Measurements from ENCODE around the gene MGAT4B.
A peak's percentile ranks its signal among the peaks of the same experiment; 100 is the strongest.
"Not testable (repeated sequence)": the region's sequence is repeated elsewhere in the genome, so short reads cannot be mapped to it uniquely, and the experiment has no call there.

Gene MGAT4B

GRCh38 chr5:179794575-179794974 is 12.1 kb downstream of the MGAT4B start:
- no peak for DNase-seq (ENCODE audit: low read depth)

GRCh38 chr5:179794171-179794570 is 12.5 kb downstream of the MGAT4B start:
- DNase-seq (ENCODE audit: low read depth) = no peak

- DNase-seq (ENCODE audit: low read depth) = peak; percentile 81
Measured at GRCh38 chr5:179793468-179794139, 13.1 kb downstream of the MGAT4B start, which contains the start of gene LTC4S. Gene LTC4S (plus strand): TSS chr5:179793986. CDS start chr5:179794081, 95 bp downstream.

GRCh38 chr5:179792612-179793467 is 13.8 kb downstream of the MGAT4B start:
- no peak for DNase-seq (ENCODE audit: low read depth)

GRCh38 chr5:179791881-179792611 is 14.6 kb downstream of the MGAT4B start:
- DNase-seq (ENCODE audit: low read depth) = no peak

- not testable (repeated sequence) for DNase-seq (ENCODE audit: low read depth)
Measured at GRCh38 chr5:179789278-179789677, 17.4 kb downstream of the MGAT4B start.

GRCh38 chr5:179788193-179788854 is 18.3 kb downstream of the MGAT4B start:
- no peak for DNase-seq (ENCODE audit: low read depth)

GRCh38 chr5:179786861-179787260 is 19.8 kb downstream of the MGAT4B start:
- DNase-seq (ENCODE audit: low read depth) = no peak

- no peak for DNase-seq (ENCODE audit: low read depth)
Measured at GRCh38 chr5:179783128-179783527, 23.5 kb downstream of the MGAT4B start.

GRCh38 chr5:179781846-179782245 is 24.8 kb downstream of the MGAT4B start:
- no peak for DNase-seq (ENCODE audit: low read depth)

GRCh38 chr5:179780362-179780761 is 26.3 kb downstream of the MGAT4B start:
- no peak for DNase-seq (ENCODE audit: low read depth)

GRCh38 chr5:179779826-179780225 is 26.8 kb downstream of the MGAT4B start:
- no peak for DNase-seq (ENCODE audit: low read depth)

- no peak for DNase-seq (ENCODE audit: low read depth)
Measured at GRCh38 chr5:179778591-179778990, 28.1 kb downstream of the MGAT4B start.

- no peak for DNase-seq (ENCODE audit: low read depth)
Measured at GRCh38 chr5:179777909-179778308, 28.8 kb downstream of the MGAT4B start.

- DNase-seq (ENCODE audit: low read depth) = no peak
Measured at GRCh38 chr5:179777456-179777855, 29.2 kb downstream of the MGAT4B start.

GRCh38 chr5:179776411-179776938 is 30.2 kb downstream of the MGAT4B start:
- no peak for DNase-seq (ENCODE audit: low read depth)

- no peak for DNase-seq (ENCODE audit: low read depth)
Measured at GRCh38 chr5:179774442-179774841, 32.2 kb downstream of the MGAT4B start.

GRCh38 chr5:179773686-179774040 is 33.0 kb downstream of the MGAT4B start:
- DNase-seq (ENCODE audit: low read depth) = no peak

- no peak for DNase-seq (ENCODE audit: low read depth)
Measured at GRCh38 chr5:179772351-179772750, 34.3 kb downstream of the MGAT4B start.

GRCh38 chr5:179771311-179771895 is 35.3 kb downstream of the MGAT4B start:
- DNase-seq (ENCODE audit: low read depth) = no peak

GRCh38 chr5:179769796-179770195 is 36.9 kb downstream of the MGAT4B start:
- DNase-seq (ENCODE audit: low read depth) = no peak
